Right hindlimb (tissue), 1 donor: ENCODE measurements around the gene POLL.
"Not testable (repeated sequence)": the region's sequence is repeated elsewhere in the genome, so short reads cannot be mapped to it uniquely, and the experiment has no call there.

Experiments used
- DNase-seq: peaks from one replicate; pipeline ENCODE4 v3.0.0-alpha.2; 2018

Gene POLL

DNA sequence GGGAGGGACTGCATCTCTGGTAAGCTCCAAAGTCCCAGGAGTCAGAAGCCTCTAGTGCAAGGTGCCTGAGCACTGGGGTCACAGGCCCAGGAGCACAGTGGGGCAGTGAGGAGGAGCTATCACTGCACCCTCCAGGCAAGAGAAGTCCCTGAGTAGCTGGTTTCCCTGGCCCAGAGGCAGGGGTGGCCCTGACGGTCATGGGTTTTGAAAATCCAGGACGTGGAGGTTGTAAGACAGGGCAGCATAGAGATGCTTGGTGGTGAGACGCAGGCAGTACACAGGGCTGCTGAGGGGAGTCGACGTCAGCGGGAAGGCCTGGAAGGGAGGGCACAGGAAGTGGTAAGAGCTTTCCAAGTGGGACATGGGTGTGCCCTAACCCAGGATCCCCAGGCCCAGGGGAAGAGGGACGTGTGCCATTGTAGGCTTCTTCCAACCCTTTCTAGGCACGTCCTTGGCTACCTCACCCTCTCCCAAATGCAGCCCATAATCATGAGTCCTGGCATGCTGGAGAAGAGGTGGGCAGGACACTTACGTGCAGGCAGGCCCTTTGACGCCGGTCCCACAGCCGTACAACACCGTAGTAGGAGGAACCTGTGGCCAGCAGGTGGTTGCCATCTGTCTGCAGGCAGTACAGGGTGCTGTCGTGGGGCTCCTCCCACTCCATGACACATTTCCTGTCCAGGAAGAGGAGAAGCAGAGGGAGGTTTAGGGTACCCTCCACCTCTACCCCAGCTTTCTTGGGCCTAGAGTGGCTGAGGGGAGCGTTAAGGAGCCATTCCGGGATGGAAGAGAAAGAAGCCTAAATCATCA is 23.2 kb upstream of the POLL start:
- no peak for DNase-seq

DNA sequence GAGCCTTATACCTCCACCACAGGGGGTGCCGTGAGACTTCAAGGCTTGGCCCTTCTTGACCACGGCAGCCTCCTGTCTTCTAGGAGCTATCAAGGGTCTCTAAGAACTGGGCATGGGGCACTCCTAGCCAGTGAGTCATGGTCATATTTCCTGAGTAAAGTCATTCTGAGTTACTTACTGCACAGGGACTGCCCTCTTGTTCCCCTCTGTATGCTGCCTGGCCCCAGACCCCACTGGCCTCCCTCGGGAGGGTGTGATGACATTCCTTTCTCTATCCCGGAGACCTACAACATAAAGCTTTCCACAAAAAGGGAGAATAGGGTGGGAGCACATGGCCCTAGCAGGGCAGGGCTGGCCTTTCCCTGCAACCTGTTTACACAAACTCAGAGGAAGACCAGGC is 21.4 kb upstream of the POLL start:
- DNase-seq, result no peak

DNA sequence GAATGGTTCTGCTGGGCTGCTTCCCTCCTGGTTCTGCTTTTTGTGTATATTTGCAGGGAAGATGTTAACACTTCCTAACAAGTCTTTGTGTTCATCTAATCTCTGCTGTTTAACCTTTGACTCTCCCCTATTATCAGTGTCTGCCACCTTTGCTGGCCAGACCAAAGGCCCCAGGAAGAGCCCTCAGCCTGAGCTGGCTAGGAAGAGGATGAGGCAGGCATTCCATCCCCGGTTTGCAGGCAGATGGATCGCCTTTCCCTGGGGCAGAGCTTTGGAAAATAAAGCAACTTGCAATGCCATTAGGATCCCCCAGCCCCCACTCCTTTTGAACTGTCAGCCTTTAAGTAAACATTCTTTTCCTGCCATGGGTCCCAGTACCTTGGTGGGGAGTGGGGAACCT is 19.1 kb upstream of the POLL start:
- no peak for DNase-seq

GRCh38 chr10:101602761-101603398 is 14.8 kb upstream of the POLL start:
- peak; percentile 77 for DNase-seq

DNA sequence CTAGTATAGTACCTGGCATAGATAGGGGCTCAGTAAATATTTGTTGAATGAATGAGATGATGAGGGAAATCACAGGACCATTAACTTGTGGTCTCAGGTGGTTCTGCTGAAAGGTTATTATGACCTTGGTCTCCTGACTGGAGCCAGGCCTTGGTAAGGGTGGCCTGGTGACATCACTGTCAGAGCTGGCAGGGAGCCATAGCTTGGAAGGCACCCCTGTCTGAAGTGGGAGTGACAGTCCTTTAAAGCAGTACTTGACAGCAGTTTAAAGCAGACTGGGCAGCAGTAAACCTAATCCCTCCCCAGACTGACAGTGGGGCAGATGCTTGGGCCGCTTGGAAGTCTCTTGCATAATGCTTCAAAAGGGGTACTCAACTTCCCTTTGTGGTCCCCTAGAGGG is 13.5 kb upstream of the POLL start:
- no peak for DNase-seq

- no peak for DNase-seq
These were observed 9.2 kb upstream of the POLL start for GRCh38 chr10:101597091-101597900.

- DNase-seq, result no peak
These were observed 7.8 kb upstream of the POLL start for GRCh38 chr10:101595591-101596433.

DNA sequence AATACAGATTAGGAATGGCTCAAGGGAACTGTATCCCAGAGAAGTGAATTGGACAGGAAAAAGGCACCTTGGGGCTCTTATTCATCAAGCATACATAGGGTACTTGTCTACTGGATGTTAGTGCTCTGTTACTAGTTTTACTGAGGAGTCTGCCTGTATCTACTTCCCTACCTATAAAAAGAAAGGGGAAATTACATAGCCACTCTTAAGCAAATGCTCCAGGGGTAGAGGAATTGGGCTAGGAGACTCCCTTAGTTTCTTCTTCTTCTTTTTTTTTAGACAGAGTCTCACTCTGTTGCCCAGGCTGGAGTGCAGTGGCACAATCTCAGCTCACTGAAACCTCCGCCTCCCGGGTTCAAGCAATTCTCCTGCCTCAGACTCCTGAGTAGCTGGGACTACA is 5.3 kb upstream of the POLL start:
- not testable (repeated sequence) for DNase-seq

GRCh38 chr10:101588879-101589278 is 822 bp upstream of the POLL start:
- DNase-seq, result no peak

GRCh38 chr10:101585841-101586240 is 2.2 kb downstream of the POLL start:
- DNase-seq, result no peak

- no peak for DNase-seq
These were observed 7.3 kb downstream of the POLL start for GRCh38 chr10:101580486-101581399.

GRCh38 chr10:101579516-101579870 is 8.6 kb downstream of the POLL start:
- no peak for DNase-seq

- no peak for DNase-seq
These were observed 9.1 kb downstream of the POLL start for GRCh38 chr10:101578803-101579515.

GRCh38 chr10:101578192-101578591 is 9.9 kb downstream of the POLL start:
- no peak for DNase-seq

- no peak for DNase-seq
These were observed 10.8 kb downstream of the POLL start for GRCh38 chr10:101577121-101577871.

DNA sequence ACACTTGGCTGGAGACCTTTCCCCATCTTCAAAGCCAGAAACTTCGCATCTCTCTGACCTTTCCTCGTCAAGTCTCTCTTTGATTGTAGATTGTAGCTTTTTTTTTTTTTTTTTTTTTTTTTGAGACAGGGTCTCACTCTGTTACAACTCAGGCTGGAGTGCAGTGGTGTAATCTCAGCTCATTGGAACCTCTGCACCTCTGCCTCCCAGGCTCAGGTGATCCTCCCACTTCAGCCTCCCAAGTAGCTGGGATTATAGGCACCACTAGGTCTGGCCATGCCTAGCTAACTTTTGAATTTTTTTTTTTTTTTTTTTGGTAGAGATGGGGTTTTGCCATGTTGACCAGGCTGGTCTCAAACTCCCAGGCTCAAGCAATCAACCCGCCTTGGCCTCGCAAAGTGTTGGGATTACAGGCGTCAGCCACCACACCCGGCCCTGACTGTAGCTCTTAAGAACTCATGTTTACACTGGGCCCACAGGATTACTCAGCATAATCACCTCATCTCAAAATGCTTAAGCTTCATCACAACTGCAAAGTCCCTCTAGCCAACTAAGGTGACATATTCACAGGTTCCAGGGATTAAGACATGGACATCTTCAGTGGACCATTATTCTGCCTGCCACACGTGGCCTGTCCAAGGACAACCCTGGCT is 11.7 kb downstream of the POLL start:
- no peak for DNase-seq

DNA sequence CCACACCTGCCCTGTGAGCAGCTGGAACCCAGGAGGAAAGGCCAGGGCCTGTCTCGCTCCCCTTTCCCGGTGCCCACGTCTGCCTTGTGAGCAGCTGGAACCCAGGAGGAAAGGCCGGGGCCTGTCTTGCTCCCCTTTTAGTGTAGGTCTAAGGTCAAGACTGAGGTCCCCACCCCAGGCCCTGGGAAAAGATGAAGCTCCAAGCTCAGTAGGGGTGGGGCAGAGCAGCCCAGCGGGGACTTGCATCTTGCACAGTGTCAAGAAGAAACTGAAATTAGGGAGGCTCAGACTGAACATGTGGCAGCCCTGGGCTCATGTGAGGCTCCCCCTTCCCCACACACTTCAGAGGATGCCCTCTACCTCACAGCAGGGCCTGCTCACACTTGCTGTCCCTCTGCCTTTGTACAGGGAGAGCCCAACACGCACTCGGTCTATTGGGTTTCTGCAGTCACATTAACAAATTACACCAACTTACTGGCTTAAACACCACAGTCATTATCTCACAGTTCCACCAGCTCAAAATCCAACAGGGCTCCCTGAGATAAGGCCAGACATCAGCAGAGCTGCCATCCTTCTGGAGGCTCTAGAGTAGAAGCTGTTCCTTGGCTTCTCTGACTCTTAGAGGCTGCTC is 12.4 kb downstream of the POLL start:
- no peak for DNase-seq

GRCh38 chr10:101575091-101575490 is 13.0 kb downstream of the POLL start:
- DNase-seq, result no peak
